ENCODE data around the gene ARL5A. TPM values are rescaled to one million over a fixed set of nuclear protein-coding genes. Genes with fewer than 3 reads are reported as not detected.

Gene ARL5A
- total RNA-seq, 4 donors from 2014 or later = 33.5 to 46.6 (median 39.7) TPM

DNA sequence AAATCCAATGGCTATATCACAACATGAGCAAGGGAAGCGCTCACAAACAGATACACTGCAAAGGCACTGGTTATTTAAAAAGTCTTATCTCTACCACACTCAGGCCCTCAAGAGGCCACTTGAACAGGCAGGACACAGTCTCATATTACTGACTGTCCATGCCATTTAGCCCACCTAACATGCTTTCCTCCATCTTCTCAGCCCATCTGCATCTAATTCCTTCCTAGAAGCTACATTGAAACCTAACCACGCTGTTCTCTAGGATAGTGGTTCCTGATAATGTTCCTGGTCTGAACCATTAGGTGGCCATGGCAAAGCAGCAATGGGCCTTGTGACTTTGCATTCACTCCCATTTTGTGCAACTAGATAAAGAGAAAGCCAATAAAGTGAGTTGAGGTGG is 71.4 kb downstream of the ARL5A start:
- TF ChIP-seq, protein P1, sequence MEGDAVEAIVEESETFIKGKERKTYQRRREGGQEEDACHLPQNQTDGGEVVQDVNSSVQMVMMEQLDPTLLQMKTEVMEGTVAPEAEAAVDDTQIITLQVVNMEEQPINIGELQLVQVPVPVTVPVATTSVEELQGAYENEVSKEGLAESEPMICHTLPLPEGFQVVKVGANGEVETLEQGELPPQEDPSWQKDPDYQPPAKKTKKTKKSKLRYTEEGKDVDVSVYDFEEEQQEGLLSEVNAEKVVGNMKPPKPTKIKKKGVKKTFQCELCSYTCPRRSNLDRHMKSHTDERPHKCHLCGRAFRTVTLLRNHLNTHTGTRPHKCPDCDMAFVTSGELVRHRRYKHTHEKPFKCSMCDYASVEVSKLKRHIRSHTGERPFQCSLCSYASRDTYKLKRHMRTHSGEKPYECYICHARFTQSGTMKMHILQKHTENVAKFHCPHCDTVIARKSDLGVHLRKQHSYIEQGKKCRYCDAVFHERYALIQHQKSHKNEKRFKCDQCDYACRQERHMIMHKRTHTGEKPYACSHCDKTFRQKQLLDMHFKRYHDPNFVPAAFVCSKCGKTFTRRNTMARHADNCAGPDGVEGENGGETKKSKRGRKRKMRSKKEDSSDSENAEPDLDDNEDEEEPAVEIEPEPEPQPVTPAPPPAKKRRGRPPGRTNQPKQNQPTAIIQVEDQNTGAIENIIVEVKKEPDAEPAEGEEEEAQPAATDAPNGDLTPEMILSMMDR (IDR thresholded peaks at IDR 0.05; ENCODE audit: low read depth) = no peak

DNA sequence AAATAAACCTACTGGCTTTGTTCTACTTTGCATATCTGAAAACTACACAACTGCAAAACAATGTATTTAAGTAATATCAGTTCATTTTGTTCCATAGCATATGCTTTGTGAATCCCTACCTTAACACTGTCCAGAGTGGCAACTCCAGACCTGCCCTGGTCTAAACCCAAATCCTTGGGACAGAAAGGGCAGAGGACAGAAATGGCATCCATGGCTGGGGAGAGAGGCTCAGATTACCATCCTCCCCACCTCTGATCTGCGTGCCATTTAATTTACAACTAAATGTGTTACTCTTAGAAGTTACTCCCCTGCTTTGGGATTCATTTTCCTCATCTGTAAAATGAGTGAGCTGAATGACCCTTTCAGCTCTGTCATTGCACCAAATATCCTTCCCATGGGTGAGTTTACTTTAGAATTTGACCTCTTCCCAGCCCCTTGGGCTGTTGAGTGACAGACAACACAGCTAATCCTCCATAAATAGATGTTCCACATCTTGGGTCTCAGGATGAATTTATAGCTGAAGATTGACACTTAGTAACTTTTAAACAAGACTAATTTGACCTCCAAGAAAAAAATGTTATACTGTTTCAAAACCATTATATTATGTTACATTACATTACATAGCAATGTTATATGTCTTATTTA is 73.8 kb downstream of the ARL5A start:
- TF ChIP-seq, protein P1 (IDR thresholded peaks at IDR 0.05; ENCODE audit: low read depth) = no peak

DNA sequence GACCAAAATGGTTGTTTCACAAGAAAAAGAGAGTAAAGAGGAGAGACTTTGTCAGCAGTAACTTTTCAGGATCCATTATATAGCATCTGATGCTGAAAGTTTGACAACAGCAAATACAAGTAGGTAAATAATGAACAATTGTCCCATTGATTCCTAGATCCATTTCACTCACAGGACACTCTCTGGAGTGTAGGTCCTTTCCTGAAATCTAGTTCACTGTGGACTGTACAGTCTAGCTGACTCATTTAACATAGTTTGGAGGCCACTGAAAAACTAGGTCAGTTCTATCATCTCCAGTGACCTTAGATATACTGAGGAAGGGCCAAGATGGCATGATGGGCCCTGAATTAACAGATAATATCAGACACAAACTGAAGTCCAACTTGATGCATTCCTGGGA is 74.7 kb downstream of the ARL5A start:
- TF ChIP-seq, protein P1 (IDR thresholded peaks at IDR 0.05; ENCODE audit: low read depth) = no peak

Other genes with a start within 250 kb of the ARL5A start
- gene NEB, start 93.9 kb downstream of the ARL5A start, total RNA-seq = 1 to 10 TPM in 3 of 4 donors, under 1 TPM in 1; 0.98 to 4.4 (median 2.4) TPM

All from subcutaneous adipose tissue (tissue), 4 donors.